Gastrocnemius medialis (tissue), 4 donors: Measurements from ENCODE around the gene ZRANB3.

ENCODE experiments used
- POLR2A ChIP-seq, 2 donors: fragments of 450-650 bp; IDR thresholded peaks; one replicate each; pipeline ENCODE4 v1.6.1; 2017; ENCODE audit warnings: antibody characterized with exemption in 2 of 2, mild to moderate bottlenecking in 2 of 2, moderate library complexity in 2 of 2
- TF ChIP-seq, protein P1 (sequence below), 5 experiments: fragments of 450-650 bp in 3 of 5; fragments of 200-600 bp in 2 of 5; sonication (generic) in 2 of 5; IDR thresholded peaks in 4 of 5; conservative IDR thresholded peaks in 1 of 5; 1 replicate in 4 of 5; 2 replicates in 1 of 5; pipeline ENCODE4 v1.5.1; 2016 to 2019; ENCODE audit warnings: antibody characterized with exemption in 5 of 5, mild to moderate bottlenecking in 3 of 5, moderate library complexity in 3 of 5

DNA sequence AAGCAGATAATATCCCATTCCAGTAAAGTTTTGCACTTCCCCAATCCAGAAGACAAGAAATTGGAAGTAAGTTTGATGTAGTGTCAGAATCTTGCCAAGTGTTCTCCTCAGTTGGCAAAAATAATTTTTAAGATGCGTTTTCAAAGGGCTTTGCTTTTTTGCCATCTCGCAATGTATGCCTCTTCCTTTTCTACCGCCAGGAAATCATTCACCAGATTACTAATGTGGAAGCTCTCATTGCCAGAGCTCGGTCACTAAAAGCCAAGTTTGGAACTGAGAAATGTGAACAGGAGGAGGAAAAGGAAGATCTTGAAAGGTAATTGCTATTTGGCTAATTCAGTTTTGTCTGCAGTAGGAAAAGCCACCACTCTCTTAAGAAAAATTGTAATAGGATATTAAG, 368.2 kb downstream of the ZRANB3 start:
- TF ChIP-seq, protein P1, sequence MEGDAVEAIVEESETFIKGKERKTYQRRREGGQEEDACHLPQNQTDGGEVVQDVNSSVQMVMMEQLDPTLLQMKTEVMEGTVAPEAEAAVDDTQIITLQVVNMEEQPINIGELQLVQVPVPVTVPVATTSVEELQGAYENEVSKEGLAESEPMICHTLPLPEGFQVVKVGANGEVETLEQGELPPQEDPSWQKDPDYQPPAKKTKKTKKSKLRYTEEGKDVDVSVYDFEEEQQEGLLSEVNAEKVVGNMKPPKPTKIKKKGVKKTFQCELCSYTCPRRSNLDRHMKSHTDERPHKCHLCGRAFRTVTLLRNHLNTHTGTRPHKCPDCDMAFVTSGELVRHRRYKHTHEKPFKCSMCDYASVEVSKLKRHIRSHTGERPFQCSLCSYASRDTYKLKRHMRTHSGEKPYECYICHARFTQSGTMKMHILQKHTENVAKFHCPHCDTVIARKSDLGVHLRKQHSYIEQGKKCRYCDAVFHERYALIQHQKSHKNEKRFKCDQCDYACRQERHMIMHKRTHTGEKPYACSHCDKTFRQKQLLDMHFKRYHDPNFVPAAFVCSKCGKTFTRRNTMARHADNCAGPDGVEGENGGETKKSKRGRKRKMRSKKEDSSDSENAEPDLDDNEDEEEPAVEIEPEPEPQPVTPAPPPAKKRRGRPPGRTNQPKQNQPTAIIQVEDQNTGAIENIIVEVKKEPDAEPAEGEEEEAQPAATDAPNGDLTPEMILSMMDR (IDR thresholded peaks at IDR 0.05 in 4 of 5, conservative IDR thresholded peaks at IDR 0.05 in 1 of 5) = no peak
- no peak for TF ChIP-seq POLR2A (IDR thresholded peaks at IDR 0.05)
